K562 (cell line): ENCODE measurements around the gene DCAKD. TPM values are rescaled to one million over a fixed set of nuclear protein-coding genes. Genes with fewer than 3 reads are reported as not detected.

Source experiments
- CHD2 ChIP-seq: IDR thresholded peaks from 2 replicates; pipeline ENCODE4 v1.6.1; 2011; ENCODE audit warnings: low read depth, low read length
- ELF2 ChIP-seq: fragments of 250-450 bp; sonication (Bioruptor Pico); IDR thresholded peaks from 2 replicates; pipeline ENCODE4 v1.5.0; 2021; ENCODE audit warnings: mild to moderate bottlenecking
- ESRRB ChIP-seq: fragments of 250-450 bp; sonication (Bioruptor Pico); IDR thresholded peaks from 2 replicates; pipeline ENCODE4 v1.5.0; 2020; ENCODE audit warnings: mild to moderate bottlenecking, moderate library complexity, borderline replicate concordance
- FOXP1 ChIP-seq: sonication (generic); formaldehyde crosslinking; IDR thresholded peaks from 2 replicates; pipeline ENCODE4 v1.8.0; 2022; ENCODE audit warnings: mild to moderate bottlenecking, missing genetic modification reagents
- HCFC1 ChIP-seq: IDR thresholded peaks from 2 replicates; pipeline ENCODE4 v1.6.1; 2012; ENCODE audit warnings: low read depth, low read length, improper control_type of control experiment
- POLR2G ChIP-seq: fragments of 200-400 bp; formaldehyde crosslinking; IDR thresholded peaks from 2 replicates; pipeline ENCODE4 v1.6.1; 2017; ENCODE audit warnings: low read depth, mild to moderate bottlenecking, antibody characterized with exemption, low read length, moderate library complexity
- RAD21 ChIP-seq, 2 experiments: fragments of 250-450 bp in 1 of 2; fragments of 450-650 bp in 1 of 2; sonication (Bioruptor Pico) in 1 of 2; formaldehyde crosslinking in 1 of 2; IDR thresholded peaks in 1 of 2; conservative IDR thresholded peaks in 1 of 2; 2 replicates each; pipeline versions ENCODE4 v1.4.0 to v1.8.0; 2020 to 2022; ENCODE audit warnings: mild to moderate bottlenecking in 2 of 2, moderate library complexity in 1 of 2
- RCOR1 ChIP-seq, 2 experiments: IDR thresholded peaks; 2 replicates each; pipeline ENCODE4 v1.6.1; 2012; ENCODE audit warnings: low read depth in 2 of 2, low read length in 2 of 2, borderline replicate concordance in 1 of 2, improper control_type of control experiment in 1 of 2
- TBP ChIP-seq: optimal IDR thresholded peaks from 2 replicates; pipeline ENCODE3; 2011; ENCODE audit warnings: low read depth, low read length, improper control_type of control experiment
- TCF7 ChIP-seq: sonication (generic); IDR thresholded peaks from 2 replicates; pipeline ENCODE4 v1.6.1; 2016; ENCODE audit warnings: antibody characterized with exemption, borderline replicate concordance
- THAP7 ChIP-seq: fragments of 250-450 bp; sonication (Bioruptor Pico); IDR thresholded peaks from 2 replicates; pipeline ENCODE4 v1.5.0; 2021
- THRAP3 ChIP-seq: fragments of 450-650 bp; IDR thresholded peaks from 2 replicates; pipeline ENCODE4 v1.6.1; 2016; ENCODE audit warnings: mild to moderate bottlenecking, inconsistent platforms, borderline replicate concordance
- ZBTB7A ChIP-seq: IDR thresholded peaks from 2 replicates; pipeline ENCODE4 v1.6.1; 2011; ENCODE audit warnings: low read depth, mild to moderate bottlenecking, low read length, moderate library complexity, borderline replicate concordance; ENCODE audit not compliant: control insufficient read depth
- ZNF395 ChIP-seq: fragments of 200-800 bp; sonication (Bioruptor generic); IDR thresholded peaks from 2 replicates; pipeline ENCODE4 v1.6.1; 2017; ENCODE audit warnings: missing genetic modification characterization, missing compliant biosample characterization
- ZNF436 ChIP-seq: fragments of 250-450, 450-650 bp; sonication (Bioruptor Pico); formaldehyde crosslinking; IDR thresholded peaks from 2 replicates; pipeline ENCODE4 v1.7.0; 2020; ENCODE audit warnings: mild to moderate bottlenecking
- ZNF668 ChIP-seq: fragments of 250-450 bp; sonication (Bioruptor Pico); IDR thresholded peaks from 2 replicates; pipeline ENCODE4 v1.8.0; 2022; ENCODE audit warnings: mild to moderate bottlenecking, inconsistent platforms
- ZNF780A ChIP-seq: fragments of 250-450 bp; sonication (Bioruptor Pico); IDR thresholded peaks from 2 replicates; pipeline ENCODE4 v1.5.0; 2021; ENCODE audit warnings: mild to moderate bottlenecking
- polyA plus RNA-seq, 8 experiments: library from polyadenylated mRNA; depleted of rRNA in 4 of 8; stranded (reverse) in 5 of 8; unstranded in 3 of 8; fragments of >200 nt; fragmentation: Nextera tagmentation in 2 of 8; fragmentation: Illumina TruSeq in 1 of 8; extraction: Ambion mirVana in 2 of 8; extraction: Trizol in 1 of 8; gene quantifications; 2 replicates each; pipeline versions ENCODE4 v1.2.1 to v1.2.3, GENCODE V29; 2011 to 2014; ENCODE audit warnings: inconsistent platforms in 1 of 8, missing spikeins in 1 of 8
- total RNA-seq, 7 experiments: library from RNA; depleted of rRNA in 6 of 7; stranded (reverse); fragments of >200 nt in 6 of 7; fragmentation: Illumina TruSeq in 2 of 7; extraction: Trizol in 2 of 7; gene quantifications; 2 replicates each; pipeline versions ENCODE4 v1.2.1 to v1.2.3, GENCODE V29; 2011 to 2021; ENCODE audit warnings: low replicate concordance in 1 of 7
- TF ChIP-seq, protein P1 (sequence below), 2 experiments: IDR thresholded peaks in 1 of 2; conservative IDR thresholded peaks in 1 of 2; 2 replicates each; pipeline ENCODE4 v1.6.1; 2016; ENCODE audit warnings: low read depth in 2 of 2, mild to moderate bottlenecking in 1 of 2, missing compliant biosample characterization in 1 of 2, missing genetic modification characterization in 1 of 2, moderate library complexity in 1 of 2
- TF ChIP-seq, protein P2 (sequence below), 2 experiments: IDR thresholded peaks; 2 replicates each; pipeline ENCODE4 v1.6.1; 2012; ENCODE audit warnings: improper control_type of control experiment in 2 of 2, low read depth in 2 of 2, low read length in 2 of 2, borderline replicate concordance in 1 of 2

Gene DCAKD
- total and polyA plus RNA-seq, 9 of the 15 experiments (the other 6 are each of a cell fraction or from before 2014, with no cell fraction given): 7.9 to 35.5 (median 21.4) TPM

GRCh38 chr17:45018848-45019711 lies 32.4 kb downstream of the DCAKD start (continued):
- 0 out of 2 replicates have a peak, but pooled peaks have one; percentile 60 for TF ChIP-seq THAP7 (CRISPR knock-in tag)
- no peak for TF ChIP-seq ZNF436 (CRISPR knock-in tag)
- TF ChIP-seq RAD21 (CRISPR knock-in tag; conservative IDR thresholded peaks at IDR 0.05 in 1 of 2, IDR thresholded peaks at IDR 0.05 in 1 of 2): peak in 1 of 2 experiments; percentile 52; a peak in 3 of 4 replicates
- TF ChIP-seq, protein P1, sequence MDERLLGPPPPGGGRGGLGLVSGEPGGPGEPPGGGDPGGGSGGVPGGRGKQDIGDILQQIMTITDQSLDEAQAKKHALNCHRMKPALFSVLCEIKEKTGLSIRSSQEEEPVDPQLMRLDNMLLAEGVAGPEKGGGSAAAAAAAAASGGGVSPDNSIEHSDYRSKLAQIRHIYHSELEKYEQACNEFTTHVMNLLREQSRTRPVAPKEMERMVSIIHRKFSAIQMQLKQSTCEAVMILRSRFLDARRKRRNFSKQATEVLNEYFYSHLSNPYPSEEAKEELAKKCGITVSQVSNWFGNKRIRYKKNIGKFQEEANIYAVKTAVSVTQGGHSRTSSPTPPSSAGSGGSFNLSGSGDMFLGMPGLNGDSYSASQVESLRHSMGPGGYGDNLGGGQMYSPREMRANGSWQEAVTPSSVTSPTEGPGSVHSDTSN (CRISPR knock-in tag; IDR thresholded peaks at IDR 0.05; ENCODE audit: low read depth): no peak
- TF ChIP-seq, protein P1 (tag; conservative IDR thresholded peaks at IDR 0.05; ENCODE audit: low read depth): no peak
- TF ChIP-seq ZNF395 (CRISPR knock-in tag): no peak
- no peak for TF ChIP-seq ELF2 (CRISPR knock-in tag)
- no peak for TF ChIP-seq FOXP1 (CRISPR knock-in tag)
- no peak for TF ChIP-seq TCF7
- no peak for TF ChIP-seq ESRRB (CRISPR knock-in tag)
- TF ChIP-seq POLR2G: peak; percentile 80
- no peak for TF ChIP-seq CHD2
- TF ChIP-seq, protein P2, sequence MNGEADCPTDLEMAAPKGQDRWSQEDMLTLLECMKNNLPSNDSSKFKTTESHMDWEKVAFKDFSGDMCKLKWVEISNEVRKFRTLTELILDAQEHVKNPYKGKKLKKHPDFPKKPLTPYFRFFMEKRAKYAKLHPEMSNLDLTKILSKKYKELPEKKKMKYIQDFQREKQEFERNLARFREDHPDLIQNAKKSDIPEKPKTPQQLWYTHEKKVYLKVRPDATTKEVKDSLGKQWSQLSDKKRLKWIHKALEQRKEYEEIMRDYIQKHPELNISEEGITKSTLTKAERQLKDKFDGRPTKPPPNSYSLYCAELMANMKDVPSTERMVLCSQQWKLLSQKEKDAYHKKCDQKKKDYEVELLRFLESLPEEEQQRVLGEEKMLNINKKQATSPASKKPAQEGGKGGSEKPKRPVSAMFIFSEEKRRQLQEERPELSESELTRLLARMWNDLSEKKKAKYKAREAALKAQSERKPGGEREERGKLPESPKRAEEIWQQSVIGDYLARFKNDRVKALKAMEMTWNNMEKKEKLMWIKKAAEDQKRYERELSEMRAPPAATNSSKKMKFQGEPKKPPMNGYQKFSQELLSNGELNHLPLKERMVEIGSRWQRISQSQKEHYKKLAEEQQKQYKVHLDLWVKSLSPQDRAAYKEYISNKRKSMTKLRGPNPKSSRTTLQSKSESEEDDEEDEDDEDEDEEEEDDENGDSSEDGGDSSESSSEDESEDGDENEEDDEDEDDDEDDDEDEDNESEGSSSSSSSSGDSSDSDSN (IDR thresholded peaks at IDR 0.05; ENCODE audit: borderline replicate concordance in 1 of 2, low read depth in 2 of 2, low read length in 2 of 2): peak; percentile 60 to 87; a peak in 2 of 4 replicates
- TF ChIP-seq RCOR1 (IDR thresholded peaks at IDR 0.05; ENCODE audit: borderline replicate concordance in 1 of 2, low read depth in 2 of 2, low read length in 2 of 2): peak in 1 of 2 experiments; percentile 22; a peak in 1 of 4 replicates
- no peak for TF ChIP-seq ZNF668
- no peak; the same call in 1 of the 2 replicates for TF ChIP-seq HCFC1
- peak; percentile 80; the same call in 1 of the 2 replicates for TF ChIP-seq ZBTB7A
- no peak for TF ChIP-seq ZNF780A (CRISPR knock-in tag)
- no peak for TF ChIP-seq THRAP3
- peak; percentile 26 for TF ChIP-seq TBP
